Left hindlimb (tissue), 1 donor: ENCODE measurements around the gene ATP8A1.

Experiments used
- DNase-seq: peaks from one replicate; pipeline ENCODE4 v3.0.0-alpha.2; 2018

The ATP8A1 gene

DNA sequence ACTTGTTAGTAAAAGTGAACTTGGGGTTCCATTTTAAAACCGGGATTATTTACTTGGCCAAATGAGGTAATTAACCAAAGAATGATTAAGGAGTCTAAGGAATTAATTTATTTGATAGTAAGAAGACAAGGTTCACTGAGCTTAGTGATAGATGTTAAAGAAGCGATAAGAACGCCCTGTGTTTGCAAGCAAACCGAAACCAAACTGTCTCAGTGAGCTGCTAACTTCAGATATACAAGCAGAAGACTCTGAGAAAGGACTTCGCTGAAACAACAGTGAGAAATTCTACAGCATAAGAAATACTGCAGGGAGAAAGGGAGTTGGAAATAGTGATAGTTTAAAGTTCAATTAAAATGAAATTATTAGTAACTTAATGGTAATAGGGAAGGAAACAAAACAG is 297.2 kb downstream of the ATP8A1 start:
- DNase-seq: no peak
